HG03571 (cell line): ENCODE results near the gene METTL22.

Source experiments
- ATAC-seq: cut with Tn5 transposase; IDR thresholded peaks from one replicate; pipeline ENCODE4 v1.9.1; 2021; ENCODE audit not compliant: unreplicated experiment

Gene METTL22

GRCh38 chr16:8686879-8687278, 65.4 kb downstream of the METTL22 start:
- no peak for ATAC-seq

GRCh38 chr16:8689686-8690085, 68.2 kb downstream of the METTL22 start:
- no peak for ATAC-seq

GRCh38 chr16:8691728-8692127, 70.2 kb downstream of the METTL22 start:
- ATAC-seq, result no peak

DNA sequence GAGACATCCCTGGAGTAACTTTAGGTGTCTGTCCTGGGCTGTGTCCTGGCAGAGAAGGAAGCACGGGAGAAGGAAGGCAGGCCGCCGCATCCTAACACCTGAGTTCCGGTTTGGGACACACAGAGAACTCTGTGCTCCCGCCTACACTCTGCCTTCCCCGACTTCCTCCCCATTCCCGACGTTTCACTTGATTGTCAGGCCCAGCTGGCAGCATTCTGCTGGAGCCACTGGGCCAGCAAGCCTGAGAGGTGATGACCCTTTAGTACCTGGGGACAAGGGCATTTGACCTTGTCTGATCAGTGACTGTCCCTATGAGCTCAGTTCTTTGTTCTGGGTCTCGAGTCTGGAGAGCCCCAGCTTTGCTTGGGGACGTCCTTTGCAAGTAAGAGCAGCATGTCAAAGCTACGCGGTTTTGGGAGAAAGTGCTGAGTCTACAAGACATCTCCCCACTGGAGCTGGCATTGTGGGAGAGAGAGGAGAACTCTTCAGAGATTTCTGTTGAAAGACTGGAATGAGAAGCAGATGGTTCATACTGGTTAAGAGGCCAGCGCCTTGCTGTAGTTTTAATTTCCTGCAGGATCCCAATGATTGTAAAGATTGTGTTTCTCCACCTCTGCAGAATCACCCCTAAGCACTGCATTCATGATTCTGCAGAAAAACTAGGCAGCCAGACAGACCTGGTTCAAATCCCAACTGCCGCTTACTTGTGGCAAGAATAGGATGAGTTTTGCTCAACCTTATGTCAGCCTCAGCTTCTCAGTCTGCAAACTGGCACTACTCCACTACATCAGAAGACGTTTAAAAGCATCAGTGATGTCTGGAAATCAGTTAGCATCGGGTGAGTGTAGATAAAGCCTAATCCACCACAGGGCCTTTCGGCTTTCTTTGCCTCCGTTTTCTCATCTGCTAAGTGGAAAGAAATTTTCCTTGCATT, 73.6 kb downstream of the METTL22 start:
- no peak for ATAC-seq

- no peak for ATAC-seq
Observed at GRCh38 chr16:8696880-8697279, 75.4 kb downstream of the METTL22 start.

GRCh38 chr16:8697965-8698364, 76.5 kb downstream of the METTL22 start:
- ATAC-seq, result no peak
